Measurements from ENCODE around the gene B3GNT2.

B3GNT2 gene

GRCh38 chr2:62227386-62228075 is 31.6 kb downstream of the B3GNT2 start:
- ChIA-PET CTCF (interaction anchor here (0.7 to 1.2 kb wide), 3 partner anchors 9 to 234 kb away, joined by 3 to 5 read pairs (median 3); no protein-coding TSS in a partner anchor), POLR2A (interaction anchor here (0.6 to 1.0 kb wide), 2 partner anchors 11 to 349 kb away, joined by 4 read pairs; no protein-coding TSS in a partner anchor)
- TF ChIP-seq, protein P1, sequence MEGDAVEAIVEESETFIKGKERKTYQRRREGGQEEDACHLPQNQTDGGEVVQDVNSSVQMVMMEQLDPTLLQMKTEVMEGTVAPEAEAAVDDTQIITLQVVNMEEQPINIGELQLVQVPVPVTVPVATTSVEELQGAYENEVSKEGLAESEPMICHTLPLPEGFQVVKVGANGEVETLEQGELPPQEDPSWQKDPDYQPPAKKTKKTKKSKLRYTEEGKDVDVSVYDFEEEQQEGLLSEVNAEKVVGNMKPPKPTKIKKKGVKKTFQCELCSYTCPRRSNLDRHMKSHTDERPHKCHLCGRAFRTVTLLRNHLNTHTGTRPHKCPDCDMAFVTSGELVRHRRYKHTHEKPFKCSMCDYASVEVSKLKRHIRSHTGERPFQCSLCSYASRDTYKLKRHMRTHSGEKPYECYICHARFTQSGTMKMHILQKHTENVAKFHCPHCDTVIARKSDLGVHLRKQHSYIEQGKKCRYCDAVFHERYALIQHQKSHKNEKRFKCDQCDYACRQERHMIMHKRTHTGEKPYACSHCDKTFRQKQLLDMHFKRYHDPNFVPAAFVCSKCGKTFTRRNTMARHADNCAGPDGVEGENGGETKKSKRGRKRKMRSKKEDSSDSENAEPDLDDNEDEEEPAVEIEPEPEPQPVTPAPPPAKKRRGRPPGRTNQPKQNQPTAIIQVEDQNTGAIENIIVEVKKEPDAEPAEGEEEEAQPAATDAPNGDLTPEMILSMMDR (IDR thresholded peaks at IDR 0.05; ENCODE audit: control extremely low read depth, extremely low read depth, low read depth, missing control alignments): no peak
- DNase-seq (ENCODE audit: extremely low spot score): no peak

DNA sequence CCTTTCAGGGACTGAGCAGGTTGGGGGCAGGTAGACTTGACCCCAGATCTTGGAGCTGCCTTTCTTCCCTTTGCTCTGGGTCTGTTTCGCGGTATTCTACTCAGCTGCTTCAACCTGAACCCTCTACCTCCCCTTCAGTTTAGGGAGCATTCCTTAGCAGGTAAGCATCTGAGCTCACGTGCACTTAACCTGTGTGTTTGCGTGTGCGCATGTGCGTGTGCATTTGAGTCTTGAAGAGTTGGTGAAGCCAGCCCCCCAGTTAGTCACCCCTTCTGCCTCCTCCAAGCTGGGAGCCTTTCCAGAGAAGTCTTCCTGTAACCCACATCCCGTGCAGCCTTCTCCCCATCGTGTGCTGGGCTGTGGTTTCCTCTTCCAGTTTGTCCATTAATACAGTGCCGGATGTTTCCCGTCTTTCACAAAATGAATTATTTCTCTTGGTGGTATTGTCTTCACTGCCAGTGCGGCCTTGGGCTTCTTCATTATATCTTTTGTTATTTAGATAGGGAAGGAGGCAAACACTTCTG is 33.2 kb downstream of the B3GNT2 start:
- ChIA-PET POLR2A (interaction anchor here (0.8 kb wide), 1 partner anchor 74 kb away, joined by 3 read pairs; no protein-coding TSS in a partner anchor), CTCF (no interaction called here)

GRCh38 chr2:62231541-62231940 is 35.6 kb downstream of the B3GNT2 start:
- POLR2A ChIA-PET: interaction anchor here (0.6 to 1.2 kb wide), 2 partner anchors 16 to 180 kb away, joined by 3 read pairs; no protein-coding TSS in a partner anchor
- TF ChIP-seq, protein P1 (IDR thresholded peaks at IDR 0.05; ENCODE audit: control extremely low read depth, extremely low read depth, low read depth, missing control alignments): no peak
- CTCF ChIA-PET: interaction anchor here (0.7 to 1.7 kb wide), 6 partner anchors 10 to 181 kb away, joined by 3 to 4 read pairs (median 3); no protein-coding TSS in a partner anchor
- DNase-seq (ENCODE audit: extremely low spot score): no peak

More for the DNA sequence above, 33.2 kb downstream of the B3GNT2 start:
- no peak for DNase-seq (ENCODE audit: extremely low spot score)
- TF ChIP-seq, protein P1 (IDR thresholded peaks at IDR 0.05; ENCODE audit: control extremely low read depth, extremely low read depth, low read depth, missing control alignments): no peak

GRCh38 chr2:62234755-62235655 is 39.1 kb downstream of the B3GNT2 start:
- TF ChIP-seq, protein P1 (IDR thresholded peaks at IDR 0.05; ENCODE audit: control extremely low read depth, extremely low read depth, low read depth, missing control alignments): no peak
- ChIA-PET CTCF (interaction anchor here (0.8 to 1.9 kb wide), 6 partner anchors 15 to 242 kb away, joined by 3 to 6 read pairs (median 4); no protein-coding TSS in a partner anchor), POLR2A (interaction anchor here (0.7 kb wide), 1 partner anchor 11 kb away, joined by 3 read pairs; no protein-coding TSS in a partner anchor)
- DNase-seq (ENCODE audit: extremely low spot score): no peak

DNA sequence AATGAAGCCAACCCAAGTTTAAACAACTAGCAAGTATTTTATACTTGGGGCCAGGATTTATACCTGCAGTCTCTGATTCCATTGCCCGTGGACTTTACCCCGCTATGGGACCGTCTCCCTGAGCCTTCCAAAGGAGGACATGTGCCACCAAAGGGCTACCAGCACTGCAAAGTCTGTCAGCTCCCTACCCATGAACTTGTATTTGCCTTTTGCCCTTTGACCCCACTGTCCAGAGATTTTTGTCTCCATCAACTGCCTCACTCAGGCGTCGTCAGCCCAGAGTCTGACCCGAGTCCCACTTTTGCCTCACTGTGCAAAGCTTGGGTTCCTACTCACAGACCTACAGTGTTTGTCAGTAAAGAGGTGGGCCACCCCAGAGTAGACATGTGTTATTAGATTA is 40.6 kb downstream of the B3GNT2 start:
- CTCF ChIA-PET: interaction anchor here (1.0 to 1.9 kb wide), 5 partner anchors 9 to 243 kb away, joined by 3 to 6 read pairs (median 4); no protein-coding TSS in a partner anchor
- no peak for DNase-seq (ENCODE audit: extremely low spot score)
- POLR2A ChIA-PET: interaction anchor here (0.7 kb wide), 1 partner anchor 21 kb away, joined by 3 read pairs; no protein-coding TSS in a partner anchor
- TF ChIP-seq, protein P1 (IDR thresholded peaks at IDR 0.05; ENCODE audit: control extremely low read depth, extremely low read depth, low read depth, missing control alignments): no peak

GRCh38 chr2:62238236-62238635 is 42.3 kb downstream of the B3GNT2 start:
- CTCF ChIA-PET: no interaction called here
- POLR2A ChIA-PET: interaction anchor here (0.6 to 1.0 kb wide), 2 partner anchors 11 to 180 kb away, joined by 4 to 5 read pairs; no protein-coding TSS in a partner anchor
- DNase-seq (ENCODE audit: extremely low spot score): no peak
- TF ChIP-seq, protein P1 (IDR thresholded peaks at IDR 0.05; ENCODE audit: control extremely low read depth, extremely low read depth, low read depth, missing control alignments): no peak
